ENCODE data around the gene PPARA.

DNA sequence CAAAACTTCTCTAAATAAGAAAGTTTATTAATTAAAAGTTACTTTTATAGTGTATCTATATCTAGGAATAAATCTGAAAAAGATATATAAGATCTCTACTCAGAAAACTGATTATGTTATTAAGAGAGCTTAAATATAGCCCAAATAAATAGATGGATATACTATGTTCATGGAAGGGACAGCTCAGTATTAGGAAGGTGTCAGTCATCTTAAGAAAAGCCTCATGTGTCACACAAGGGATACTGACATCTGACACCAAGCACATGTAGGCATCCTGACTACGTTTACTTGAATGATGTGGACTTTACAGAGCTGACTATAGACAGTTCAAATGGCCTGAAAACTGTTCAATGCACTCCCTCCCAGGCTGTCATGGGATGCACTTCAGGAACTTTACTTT lies 19.3 kb downstream of the PPARA start:
- TF ChIP-seq, protein P1, sequence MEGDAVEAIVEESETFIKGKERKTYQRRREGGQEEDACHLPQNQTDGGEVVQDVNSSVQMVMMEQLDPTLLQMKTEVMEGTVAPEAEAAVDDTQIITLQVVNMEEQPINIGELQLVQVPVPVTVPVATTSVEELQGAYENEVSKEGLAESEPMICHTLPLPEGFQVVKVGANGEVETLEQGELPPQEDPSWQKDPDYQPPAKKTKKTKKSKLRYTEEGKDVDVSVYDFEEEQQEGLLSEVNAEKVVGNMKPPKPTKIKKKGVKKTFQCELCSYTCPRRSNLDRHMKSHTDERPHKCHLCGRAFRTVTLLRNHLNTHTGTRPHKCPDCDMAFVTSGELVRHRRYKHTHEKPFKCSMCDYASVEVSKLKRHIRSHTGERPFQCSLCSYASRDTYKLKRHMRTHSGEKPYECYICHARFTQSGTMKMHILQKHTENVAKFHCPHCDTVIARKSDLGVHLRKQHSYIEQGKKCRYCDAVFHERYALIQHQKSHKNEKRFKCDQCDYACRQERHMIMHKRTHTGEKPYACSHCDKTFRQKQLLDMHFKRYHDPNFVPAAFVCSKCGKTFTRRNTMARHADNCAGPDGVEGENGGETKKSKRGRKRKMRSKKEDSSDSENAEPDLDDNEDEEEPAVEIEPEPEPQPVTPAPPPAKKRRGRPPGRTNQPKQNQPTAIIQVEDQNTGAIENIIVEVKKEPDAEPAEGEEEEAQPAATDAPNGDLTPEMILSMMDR (IDR thresholded peaks at IDR 0.05) = no peak
- TF ChIP-seq, protein P2, sequence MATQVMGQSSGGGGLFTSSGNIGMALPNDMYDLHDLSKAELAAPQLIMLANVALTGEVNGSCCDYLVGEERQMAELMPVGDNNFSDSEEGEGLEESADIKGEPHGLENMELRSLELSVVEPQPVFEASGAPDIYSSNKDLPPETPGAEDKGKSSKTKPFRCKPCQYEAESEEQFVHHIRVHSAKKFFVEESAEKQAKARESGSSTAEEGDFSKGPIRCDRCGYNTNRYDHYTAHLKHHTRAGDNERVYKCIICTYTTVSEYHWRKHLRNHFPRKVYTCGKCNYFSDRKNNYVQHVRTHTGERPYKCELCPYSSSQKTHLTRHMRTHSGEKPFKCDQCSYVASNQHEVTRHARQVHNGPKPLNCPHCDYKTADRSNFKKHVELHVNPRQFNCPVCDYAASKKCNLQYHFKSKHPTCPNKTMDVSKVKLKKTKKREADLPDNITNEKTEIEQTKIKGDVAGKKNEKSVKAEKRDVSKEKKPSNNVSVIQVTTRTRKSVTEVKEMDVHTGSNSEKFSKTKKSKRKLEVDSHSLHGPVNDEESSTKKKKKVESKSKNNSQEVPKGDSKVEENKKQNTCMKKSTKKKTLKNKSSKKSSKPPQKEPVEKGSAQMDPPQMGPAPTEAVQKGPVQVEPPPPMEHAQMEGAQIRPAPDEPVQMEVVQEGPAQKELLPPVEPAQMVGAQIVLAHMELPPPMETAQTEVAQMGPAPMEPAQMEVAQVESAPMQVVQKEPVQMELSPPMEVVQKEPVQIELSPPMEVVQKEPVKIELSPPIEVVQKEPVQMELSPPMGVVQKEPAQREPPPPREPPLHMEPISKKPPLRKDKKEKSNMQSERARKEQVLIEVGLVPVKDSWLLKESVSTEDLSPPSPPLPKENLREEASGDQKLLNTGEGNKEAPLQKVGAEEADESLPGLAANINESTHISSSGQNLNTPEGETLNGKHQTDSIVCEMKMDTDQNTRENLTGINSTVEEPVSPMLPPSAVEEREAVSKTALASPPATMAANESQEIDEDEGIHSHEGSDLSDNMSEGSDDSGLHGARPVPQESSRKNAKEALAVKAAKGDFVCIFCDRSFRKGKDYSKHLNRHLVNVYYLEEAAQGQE (IDR thresholded peaks at IDR 0.05; ENCODE audit: insufficient read depth in 1 of 2, low read depth in 2 of 2, low read length in 1 of 2) = no peak
- no peak for TF ChIP-seq TCF7L2 (IDR thresholded peaks at IDR 0.05; ENCODE audit: low read depth, low read length)

Measured in Panc1 (cell line).